Hair follicular keratinocyte (primary cell): ENCODE results near the gene CCDC142. TPM values are rescaled to one million over a fixed set of nuclear protein-coding genes. Genes with fewer than 3 reads are reported as not detected.

ENCODE experiments used
- total RNA-seq: library from RNA; depleted of rRNA; stranded (reverse); fragments of >200 nt; gene quantifications from 2 replicates; pipeline ENCODE4 v1.2.3, GENCODE V29; 2015

CCDC142 gene, protein sequence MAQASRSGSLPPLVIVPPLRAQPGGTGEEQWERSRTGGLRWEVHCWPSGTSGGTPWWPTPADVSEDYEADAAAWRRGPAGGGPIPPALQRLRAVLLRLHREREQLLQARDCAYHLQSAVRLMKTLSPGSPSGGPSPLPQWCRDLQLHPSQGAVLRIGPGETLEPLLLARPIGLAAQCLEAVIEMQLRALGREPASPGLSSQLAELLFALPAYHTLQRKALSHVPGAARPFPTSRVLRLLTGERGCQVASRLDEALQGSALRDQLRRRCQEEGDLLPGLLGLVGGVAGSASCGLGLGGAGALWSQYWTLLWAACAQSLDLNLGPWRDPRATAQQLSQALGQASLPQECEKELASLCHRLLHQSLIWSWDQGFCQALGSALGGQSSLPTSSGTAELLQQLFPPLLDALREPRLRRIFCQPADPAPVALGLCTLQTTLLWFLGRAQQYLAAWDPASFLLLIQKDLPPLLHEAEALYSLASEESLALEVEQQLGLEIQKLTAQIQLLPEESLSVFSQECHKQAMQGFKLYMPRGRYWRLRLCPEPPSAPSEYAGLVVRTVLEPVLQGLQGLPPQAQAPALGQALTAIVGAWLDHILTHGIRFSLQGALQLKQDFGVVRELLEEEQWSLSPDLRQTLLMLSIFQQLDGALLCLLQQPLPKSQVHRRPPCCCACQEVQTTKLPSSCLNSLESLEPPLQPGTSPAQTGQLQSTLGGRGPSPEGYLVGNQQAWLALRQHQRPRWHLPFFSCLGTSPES
- total RNA-seq: 6.1 and 16.7 TPM in 2 replicates

GRCh38 chr2:74482801-74483674 lies at the start of gene CCDC142, which contains the start of gene TTC31:
CCDC142 (minus strand) TSS chr2:74482998; CDS start chr2:74482837, 161 bp downstream.
TTC31 (plus strand) TSS chr2:74483081; CDS start chr2:74483096, 15 bp downstream.

DNA sequence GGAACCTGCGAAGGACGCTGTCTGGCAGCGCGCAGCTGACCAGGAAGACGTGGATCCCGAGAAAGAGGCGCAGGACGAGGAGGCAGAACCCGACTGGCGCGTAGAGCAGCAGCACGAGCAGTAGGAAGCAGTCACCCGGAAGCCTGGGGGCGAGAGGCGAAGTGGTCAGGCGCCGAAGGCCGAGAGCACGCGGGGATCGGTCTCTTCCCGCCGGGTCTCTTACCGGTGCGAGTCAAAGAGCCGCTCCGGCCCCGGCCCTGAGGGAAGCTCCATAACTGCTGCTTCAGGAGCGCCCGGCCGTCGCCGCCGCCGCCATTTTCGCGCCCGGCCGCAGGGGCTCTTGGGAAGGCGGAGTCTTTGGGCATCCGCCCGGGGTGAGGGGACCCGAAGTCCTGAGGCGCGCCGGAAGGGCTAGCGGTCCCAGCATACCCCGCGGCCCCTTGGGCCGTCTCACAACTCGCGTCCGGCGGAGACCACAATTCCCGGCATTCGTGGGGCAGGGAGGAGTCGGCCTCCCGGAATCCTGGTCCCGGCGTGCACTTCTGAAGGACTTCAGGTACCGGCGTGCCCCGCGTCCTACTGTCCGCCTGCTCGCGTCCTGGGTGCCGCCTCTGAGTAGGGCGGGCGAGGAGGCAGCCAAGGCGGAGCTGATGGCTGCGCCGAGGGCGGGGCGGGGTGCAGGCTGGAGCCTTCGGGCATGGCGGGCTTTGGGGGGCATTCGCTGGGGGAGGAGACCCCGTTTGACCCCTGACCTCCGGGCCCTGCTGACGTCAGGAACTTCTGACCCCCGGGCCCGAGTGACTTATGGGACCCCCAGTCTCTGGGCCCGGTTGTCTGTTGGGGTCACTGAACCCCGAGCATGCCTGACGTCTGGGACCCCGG lies 46.8 kb upstream of the CCDC142 start, which contains the start of the genes AUP1 and HTRA2:
AUP1 (minus strand) TSS at position 350 of the 882 bp plus-strand sequence; CDS start at position 273, 77 bp downstream.
HTRA2 (plus strand) TSS at position 577 of the 882 bp plus-strand sequence; CDS start at position 651, 74 bp downstream.

GRCh38 chr2:74525717-74526648 lies 43.2 kb upstream of the CCDC142 start, which contains the start of gene DQX1:
DQX1 (minus strand) TSS chr2:74526231; CDS start chr2:74525729, 502 bp downstream.

GRCh38 chr2:74514368-74515270 lies 31.8 kb upstream of the CCDC142 start, which contains the start of gene TLX2:
TLX2 (plus strand) TSS chr2:74514450; CDS start chr2:74514807, 357 bp downstream.

GRCh38 chr2:74507145-74507925 lies 24.5 kb upstream of the CCDC142 start, which contains the start of gene PCGF1:
PCGF1 (minus strand) TSS chr2:74507695; CDS start chr2:74507668, 27 bp downstream.

DNA sequence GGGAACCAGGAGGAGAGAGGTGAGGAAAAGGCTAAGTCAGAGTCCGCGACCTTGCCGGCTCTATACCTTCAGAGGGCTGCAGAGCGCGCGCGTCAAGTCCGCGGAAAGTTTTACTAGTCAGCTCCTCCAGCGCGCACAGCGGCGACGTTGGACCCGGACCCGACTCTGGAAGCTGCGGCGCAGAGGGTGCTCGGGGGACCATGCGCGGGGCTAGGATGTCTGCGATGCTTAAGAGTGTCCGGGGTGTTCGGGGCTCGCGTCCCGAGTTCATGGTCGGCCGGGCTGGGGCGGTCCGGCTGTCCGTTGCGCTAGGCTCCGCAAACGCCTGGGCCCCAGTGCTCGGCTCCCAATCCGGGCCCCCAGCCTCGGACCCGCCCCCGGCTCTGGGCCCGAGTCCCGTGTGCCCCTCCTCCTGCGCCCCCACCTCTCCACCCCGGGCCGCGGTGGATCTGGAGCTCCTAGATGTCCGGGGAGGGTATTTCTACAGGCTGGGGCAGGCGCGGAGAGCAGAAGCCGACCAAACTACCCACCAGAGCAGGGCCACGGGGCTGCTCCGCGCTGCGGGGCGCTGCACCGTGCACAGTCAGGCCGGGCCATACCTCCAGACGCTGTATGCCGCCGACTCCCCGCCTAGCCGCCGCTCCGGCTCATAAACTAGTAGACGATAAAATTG lies 16.6 kb upstream of the CCDC142 start, which contains the start of gene LBX2:
LBX2 (minus strand) TSS at position 337 of the 673 bp plus-strand sequence; CDS start at position 271, 66 bp downstream.

GRCh38 chr2:74472086-74472944 lies 10.5 kb downstream of the CCDC142 start, which contains the start of gene MRPL53:
MRPL53 (minus strand) TSS chr2:74472680; CDS start chr2:74472660, 20 bp downstream.

DNA sequence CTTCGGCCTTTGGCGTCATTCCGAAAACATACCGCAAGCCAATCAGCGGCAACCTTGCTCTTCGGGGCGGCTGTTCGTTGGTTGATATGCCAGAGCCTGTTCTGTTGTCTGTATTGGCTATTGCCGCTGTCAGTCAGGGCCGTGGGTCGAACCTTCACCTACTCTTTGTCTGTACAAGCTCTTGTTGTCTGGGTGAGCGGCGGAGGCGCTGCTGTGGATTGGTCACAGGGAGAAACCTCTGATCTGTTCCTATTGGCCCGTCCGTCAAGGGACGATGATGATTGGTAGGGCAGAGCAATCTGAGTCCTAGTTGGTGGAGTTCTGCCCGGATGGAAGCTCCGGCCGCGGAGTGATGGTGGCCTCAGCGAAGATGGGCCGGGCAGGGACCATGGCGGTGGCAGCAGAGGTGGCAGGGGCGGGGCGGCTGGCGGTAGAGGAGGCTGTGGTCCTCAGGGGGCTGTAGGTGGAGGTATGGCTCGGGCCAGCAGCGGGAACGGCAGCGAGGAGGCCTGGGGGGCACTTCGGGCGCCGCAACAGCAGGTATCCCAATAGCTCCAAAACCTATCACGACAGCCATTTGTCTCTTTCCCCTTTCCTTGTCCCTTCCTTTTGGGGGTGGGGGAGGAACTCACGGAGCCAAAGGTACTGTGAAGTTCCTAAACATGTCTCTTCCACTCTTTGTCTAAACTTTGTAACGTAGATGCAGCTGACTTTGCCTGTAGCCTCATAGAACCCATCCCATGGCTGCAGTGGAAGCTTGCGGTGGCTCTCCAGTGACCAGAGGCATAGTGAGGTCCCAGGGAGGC lies 24.5 kb downstream of the CCDC142 start, which contains the start of gene WBP1:
WBP1 (plus strand) TSS at position 307 of the 806 bp plus-strand sequence; CDS start at position 472, 165 bp downstream.

GRCh38 chr2:74454654-74455511 lies 27.9 kb downstream of the CCDC142 start, which contains the start of gene INO80B:
INO80B (plus strand) TSS chr2:74455087; CDS start chr2:74455117, 30 bp downstream.

DNA sequence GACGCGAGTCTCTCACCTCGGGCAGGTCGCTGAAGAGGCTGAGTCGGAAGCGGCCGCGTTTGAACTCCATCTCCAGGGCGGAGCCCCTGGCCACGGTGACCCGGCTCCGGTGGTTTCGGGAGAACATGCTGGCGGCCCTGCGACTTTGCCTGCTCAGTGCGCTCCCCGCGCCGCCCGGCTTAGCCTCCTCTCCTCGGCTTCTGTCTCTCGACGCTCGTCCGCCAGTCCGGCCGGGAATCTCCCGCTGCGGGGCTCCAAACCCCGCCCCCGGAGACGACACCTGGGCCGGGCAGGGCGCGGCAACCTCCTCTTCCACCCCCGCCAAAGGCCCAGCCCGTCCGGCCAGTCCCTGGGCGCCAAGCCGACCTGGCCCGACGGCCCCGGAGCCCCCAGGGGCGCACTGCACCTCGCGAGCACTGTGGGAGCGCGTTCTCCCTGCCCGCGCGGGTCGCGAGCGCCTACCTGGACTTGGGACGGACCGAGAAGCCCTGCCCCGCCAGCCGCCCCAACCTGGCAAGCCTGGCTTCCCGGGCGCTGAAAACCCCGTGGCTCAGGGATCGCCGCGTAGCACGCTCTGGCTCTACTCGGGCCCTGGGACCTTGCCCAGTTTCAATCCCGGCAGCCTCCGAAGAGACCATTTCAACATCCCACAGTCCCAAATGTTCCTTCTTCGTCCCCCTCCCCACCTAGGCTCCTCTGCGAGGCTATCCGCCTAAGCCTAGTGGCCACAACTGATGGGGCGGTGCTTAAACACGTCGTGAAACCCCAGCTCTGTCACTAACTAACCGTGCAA lies 40.9 kb downstream of the CCDC142 start, which contains the start of gene RTKN:
RTKN (minus strand) TSS at position 248 of the 793 bp plus-strand sequence; CDS start at position 127, 121 bp downstream.

